ENCODE measurements around the gene ALG9. TPM values are rescaled to one million over a fixed set of nuclear protein-coding genes. Genes with fewer than 3 reads are reported as not detected.
"Not testable (repeated sequence)": the region's sequence is repeated elsewhere in the genome, so short reads cannot be mapped to it uniquely, and the experiment has no call there.

ALG9 gene
- total RNA-seq, 1 donor from 2014 or later = 30.5 TPM

GRCh38 chr11:111774955-111775710 lies 96.2 kb downstream of the ALG9 start:
- FAIRE-seq = no peak
- no peaks in the 10 kb centered on the region for H3K27me3 ChIP-seq (ENCODE audit: control insufficient read depth, insufficient read depth, low read length)
- no peak for TF ChIP-seq CTCF (IDR thresholded peaks at IDR 0.05; ENCODE audit: insufficient read depth, low read length, severe bottlenecking)
- no peaks in the 10 kb centered on the region for H3K36me3 ChIP-seq (ENCODE audit: control insufficient read depth, insufficient read depth, low read length)
- H3K4me3 ChIP-seq (ENCODE audit: low read depth, low read length) = no peak overlapping the region
- no peak for DNase-seq (ENCODE audit: low read depth)

GRCh38 chr11:111772535-111772934 lies 98.8 kb downstream of the ALG9 start:
- H3K36me3 ChIP-seq (ENCODE audit: control insufficient read depth, insufficient read depth, low read length) = no peaks in the 10 kb centered on the region
- no peak for FAIRE-seq
- no peak for TF ChIP-seq CTCF (IDR thresholded peaks at IDR 0.05; ENCODE audit: insufficient read depth, low read length, severe bottlenecking)
- no peak overlapping the region for H3K4me3 ChIP-seq (ENCODE audit: low read depth, low read length)
- no peaks in the 10 kb centered on the region for H3K27me3 ChIP-seq (ENCODE audit: control insufficient read depth, insufficient read depth, low read length)
- no peak for DNase-seq (ENCODE audit: low read depth)

GRCh38 chr11:111771205-111771604 lies 100.2 kb downstream of the ALG9 start:
- not testable (repeated sequence) for H3K4me3 ChIP-seq (ENCODE audit: low read depth, low read length); H3K36me3 ChIP-seq (ENCODE audit: control insufficient read depth, insufficient read depth, low read length); DNase-seq (ENCODE audit: low read depth); H3K27me3 ChIP-seq (ENCODE audit: control insufficient read depth, insufficient read depth, low read length); FAIRE-seq

- no peak for DNase-seq (ENCODE audit: low read depth)
These were observed 100.7 kb downstream of the ALG9 start for GRCh38 chr11:111770581-111771134.

GRCh38 chr11:111766834-111767142 lies 104.6 kb downstream of the ALG9 start:
- DNase-seq (ENCODE audit: low read depth) = no peak
- no peak for TF ChIP-seq CTCF (IDR thresholded peaks at IDR 0.05; ENCODE audit: insufficient read depth, low read length, severe bottlenecking)
- H3K27me3 ChIP-seq (ENCODE audit: control insufficient read depth, insufficient read depth, low read length) = no peaks in the 10 kb centered on the region
- H3K4me3 ChIP-seq (ENCODE audit: low read depth, low read length) = peak overlapping the region; percentile 92
- no peak for FAIRE-seq
- peaks cover 5% of the 10 kb centered on the region for H3K36me3 ChIP-seq (ENCODE audit: control insufficient read depth, insufficient read depth, low read length)

More at GRCh38 chr11:111770581-111771134, 100.7 kb downstream of the ALG9 start:
- no peak for TF ChIP-seq CTCF (IDR thresholded peaks at IDR 0.05; ENCODE audit: insufficient read depth, low read length, severe bottlenecking)
- FAIRE-seq = no peak
- Histone ChIP-seq H3K4me3 (ENCODE audit: low read depth, low read length) (no peak overlapping the region), H3K36me3 (ENCODE audit: control insufficient read depth, insufficient read depth, low read length) (no peaks in the 10 kb centered on the region), H3K27me3 (ENCODE audit: control insufficient read depth, insufficient read depth, low read length) (no peaks in the 10 kb centered on the region)

GRCh38 chr11:111765984-111766833 lies 105.2 kb downstream of the ALG9 start, which contains the start of gene PPP2R1B:
Gene PPP2R1B (minus strand): TSS chr11:111766389. CDS start chr11:111766361, 28 bp downstream.
- H3K4me3 ChIP-seq (ENCODE audit: low read depth, low read length) = peak within 1 kb of the TSS; percentile 92
- peak; percentile 74 for DNase-seq (ENCODE audit: low read depth)
- TF ChIP-seq CTCF (IDR thresholded peaks at IDR 0.05; ENCODE audit: insufficient read depth, low read length, severe bottlenecking) = no peak
- no peaks in the 10 kb centered on the region for H3K27me3 ChIP-seq (ENCODE audit: control insufficient read depth, insufficient read depth, low read length)
- no peak for FAIRE-seq
- H3K36me3 ChIP-seq (ENCODE audit: control insufficient read depth, insufficient read depth, low read length) = peaks cover 5% of the 10 kb centered on the region

Measured in bronchial epithelial cell (primary cell).